ENCODE results near the gene HOXD9. TPM values are rescaled to one million over a fixed set of nuclear protein-coding genes. Genes with fewer than 3 reads are reported as not detected.
A peak's percentile ranks its signal among the peaks of the same experiment; 100 is the strongest.

Gene HOXD9
- total and polyA plus RNA-seq, 2 of the 8 experiments (the other 6 are each of a cell fraction or from before 2014, with no cell fraction given): not detected

DNA sequence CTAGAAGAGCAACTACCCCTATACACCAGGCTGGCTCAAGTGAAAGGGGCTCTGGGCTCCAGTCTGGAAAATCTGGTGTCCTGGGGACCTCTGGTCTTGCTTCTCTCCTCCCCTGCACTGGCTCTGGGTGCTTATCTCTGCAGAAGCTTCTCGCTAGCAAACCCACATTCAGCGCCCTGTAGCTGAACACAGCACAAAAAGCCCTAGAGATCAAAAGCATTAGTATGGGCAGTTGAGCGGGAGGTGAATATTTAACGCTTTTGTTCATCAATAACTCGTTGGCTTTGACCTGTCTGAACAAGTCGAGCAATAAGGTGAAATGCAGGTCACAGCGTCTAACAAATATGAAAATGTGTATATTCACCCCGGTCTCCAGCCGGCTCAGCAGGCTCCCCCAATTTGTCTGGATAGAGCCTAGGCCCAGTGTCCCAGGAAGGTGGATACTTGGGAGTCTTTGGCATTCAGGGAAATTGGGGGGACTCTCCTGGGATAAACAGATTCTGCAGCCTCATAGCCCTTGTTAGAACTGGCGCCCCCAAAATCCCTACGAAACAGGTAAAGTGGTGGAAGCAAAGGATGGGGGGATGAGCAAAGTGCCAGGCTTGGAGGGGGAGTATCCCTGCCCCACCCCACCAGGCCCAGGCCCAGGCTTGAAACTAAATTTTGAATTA, 26.4 kb downstream of the HOXD9 start:
- peaks cover 2% of the 10 kb centered on the region; the same call in 1 of the 2 replicates for H3K23me2 ChIP-seq (ENCODE audit: low read depth, low read length)
- H2BK5ac ChIP-seq (ENCODE audit: low read depth, low read length): no peak overlapping the region
- no peak overlapping the region for H3K4me3 ChIP-seq (ENCODE audit: extremely low read depth in 1 of 4, insufficient read depth in 2 of 4, low read depth in 3 of 4, low read length in 4 of 4)
- H2AFZ ChIP-seq (ENCODE audit: low read length): no peak overlapping the region
- no peak overlapping the region for H3K18ac ChIP-seq (ENCODE audit: extremely low read depth, low read length)
- no peaks in the 10 kb centered on the region for H3K79me2 ChIP-seq (ENCODE audit: control insufficient read depth in 1 of 2, insufficient read depth in 2 of 2, low read length in 2 of 2)
- H4K20me1 ChIP-seq (replicated peaks in 1 of 2; ENCODE audit: control insufficient read depth in 1 of 2, insufficient read depth in 2 of 2, low read length in 2 of 2): peaks cover 18 to 34% of the 10 kb centered on the region in 2 experiments
- no peak overlapping the region for H4K91ac ChIP-seq (replicated peaks; ENCODE audit: insufficient read length, low read length)
- H2BK120ac ChIP-seq (replicated peaks; ENCODE audit: low read depth, low read length): no peak overlapping the region
- no peak overlapping the region for H2AK5ac ChIP-seq (ENCODE audit: low read depth, low read length)
- H3K4me2 ChIP-seq (ENCODE audit: insufficient read depth in 1 of 2, low read depth in 2 of 2, low read length in 2 of 2): no peak overlapping the region
- no peak overlapping the region for H3K27ac ChIP-seq (ENCODE audit: low read depth, low read length)
- H3K79me1 ChIP-seq (ENCODE audit: low read depth, low read length): no peaks in the 10 kb centered on the region
- 27% methylated on average over 10 of the region's 11 CpGs; no CpG with 5 or more reads in 1 of the 2 experiments for WGBS, 2 experiments (ENCODE audit: extremely low coverage in 1 of 2, insufficient coverage in 1 of 2, insufficient read length in 1 of 2, insufficient replicate concordance in 2 of 2, low coverage in 1 of 2, low lambda C conversion rate in 2 of 2, missing lambda C conversion rate in 1 of 2)
- no peak for DNase-seq (ENCODE audit: low read depth in 1 of 2, low spot score in 2 of 2)
- POLR2A ChIA-PET (ENCODE audit: partially characterized antibody): no interaction called here
- H3K36me3 ChIP-seq (ENCODE audit: control insufficient read depth in 2 of 4, insufficient read depth in 4 of 4, low read length in 3 of 4): peaks cover 0 to 11% (median 0%) of the 10 kb centered on the region in 4 experiments; a peak in 1 of 8 replicates
- H4K5ac ChIP-seq (ENCODE audit: insufficient read length, low read depth, low read length): no peak overlapping the region
- no peak overlapping the region for H3K56ac ChIP-seq (replicated peaks; ENCODE audit: insufficient read length, low read depth, low read length)
- TF ChIP-seq EZH2 (IDR thresholded peaks at IDR 0.05; ENCODE audit: low read depth, low read length, severe bottlenecking) (peak; percentile 1), CBX8 (IDR thresholded peaks at IDR 0.05; ENCODE audit: borderline replicate concordance, low read depth, low read length) (0 out of 2 replicates have a peak, but pooled peaks have one; percentile 28), SIX5 (IDR thresholded peaks at IDR 0.05; ENCODE audit: low read depth, low read length) (no peak), CEBPB (IDR thresholded peaks at IDR 0.05; ENCODE audit: low read depth, low read length) (no peak)
- TF ChIP-seq, protein P1, sequence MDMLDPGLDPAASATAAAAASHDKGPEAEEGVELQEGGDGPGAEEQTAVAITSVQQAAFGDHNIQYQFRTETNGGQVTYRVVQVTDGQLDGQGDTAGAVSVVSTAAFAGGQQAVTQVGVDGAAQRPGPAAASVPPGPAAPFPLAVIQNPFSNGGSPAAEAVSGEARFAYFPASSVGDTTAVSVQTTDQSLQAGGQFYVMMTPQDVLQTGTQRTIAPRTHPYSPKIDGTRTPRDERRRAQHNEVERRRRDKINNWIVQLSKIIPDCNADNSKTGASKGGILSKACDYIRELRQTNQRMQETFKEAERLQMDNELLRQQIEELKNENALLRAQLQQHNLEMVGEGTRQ (IDR thresholded peaks at IDR 0.05; ENCODE audit: low read length): no peak
- H4K8ac ChIP-seq (ENCODE audit: extremely low read depth, insufficient read depth, low read length): no peak overlapping the region
- H2BK20ac ChIP-seq (ENCODE audit: low read length): no peak overlapping the region
- no peaks in the 10 kb centered on the region; a peak in 1 of 4 replicates for H3K9me3 ChIP-seq (ENCODE audit: insufficient read depth in 2 of 2, low read depth in 1 of 2, low read length in 1 of 2)
- no peak overlapping the region for H3K14ac ChIP-seq (ENCODE audit: insufficient read length)
- CTCF ChIA-PET (ENCODE audit: partially characterized antibody): interaction anchor here (1.0 to 4.4 kb wide), 5 partner anchors 9 to 26 kb away, joined by 3 to 36 read pairs (median 10); no protein-coding TSS in a partner anchor
- no peak overlapping the region for H2BK15ac ChIP-seq (ENCODE audit: low read length)
- H2BK12ac ChIP-seq (ENCODE audit: low read depth, low read length): no peak overlapping the region
- peaks cover 0 to 10% (median 2%) of the 10 kb centered on the region in 4 experiments; a peak in 4 of 7 replicates for H3K4me1 ChIP-seq (replicated peaks in 1 of 4; ENCODE audit: control insufficient read depth in 3 of 4, insufficient read depth in 4 of 4, low read length in 3 of 4)
- no peak overlapping the region for H3K23ac ChIP-seq (ENCODE audit: insufficient read length)
- FAIRE-seq: no peak
- no peak overlapping the region for H3K4ac ChIP-seq (replicated peaks; ENCODE audit: insufficient read length, low read depth, low read length)
- H3K9ac ChIP-seq (replicated peaks in 1 of 4; ENCODE audit: extremely low read depth in 1 of 4, low read depth in 3 of 4, low read length in 3 of 4): no peak overlapping the region
- peaks cover 95 to 100% (median 99%) of the 10 kb centered on the region in 4 experiments for H3K27me3 ChIP-seq (replicated peaks in 1 of 4; ENCODE audit: control insufficient read depth in 3 of 4, extremely low read depth in 1 of 4, insufficient read depth in 3 of 4, low read length in 3 of 4)
